ENCODE data around the gene ST6GALNAC5.

DNA sequence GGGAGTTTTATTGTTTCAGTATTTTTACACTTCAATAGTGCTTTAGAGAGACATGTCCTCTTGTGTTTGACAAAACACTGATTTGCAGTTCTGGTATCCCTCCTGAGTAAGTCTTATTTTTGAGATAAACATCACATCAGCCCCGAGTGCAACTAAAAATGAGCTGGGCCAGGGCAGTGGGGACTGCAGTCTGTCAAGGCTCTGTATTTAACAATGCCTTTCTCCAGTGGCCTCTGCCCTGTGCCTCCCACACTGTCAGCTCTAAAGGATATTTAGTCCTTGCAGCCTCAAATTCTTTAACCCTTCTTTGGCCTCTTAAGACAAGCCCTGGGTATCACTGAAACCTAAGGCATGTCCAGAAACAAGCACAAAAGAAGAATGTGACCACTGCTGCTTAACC is 160.6 kb downstream of the ST6GALNAC5 start:
- TF ChIP-seq TAF1 (IDR thresholded peaks at IDR 0.05; ENCODE audit: low read depth) (no peak), EGR1 (IDR thresholded peaks at IDR 0.05) (no peak), CEBPB (IDR thresholded peaks at IDR 0.05) (no peak)

All from Ishikawa (cell line).